CD4-positive, alpha-beta T cell treated with Interferon gamma for 1 hour (primary cell): ENCODE measurements around the gene AVEN.

Source experiments
- DNase-seq: peaks from one replicate; pipeline ENCODE4 v3.0.0-alpha.2; 2020

The AVEN gene

GRCh38 chr15:33980159-33980558 is 58.8 kb downstream of the AVEN start:
- DNase-seq = no peak

GRCh38 chr15:33975022-33975565 is 63.9 kb downstream of the AVEN start:
- DNase-seq = no peak

GRCh38 chr15:33971811-33972210 is 67.2 kb downstream of the AVEN start:
- DNase-seq = no peak

- no peak for DNase-seq
These were observed 70.2 kb downstream of the AVEN start for GRCh38 chr15:33968821-33969220.

- DNase-seq = no peak
These were observed 70.8 kb downstream of the AVEN start, which contains the start of gene CHRM5 for GRCh38 chr15:33968224-33968623. TSS of gene CHRM5 (plus strand) at chr15:33968497. CDS start at chr15:34062718, 94,221 bp downstream.

- DNase-seq = no peak
These were observed 74.4 kb downstream of the AVEN start for GRCh38 chr15:33964665-33965040.

- DNase-seq = no peak
These were observed 75.0 kb downstream of the AVEN start for GRCh38 chr15:33963831-33964664.

- DNase-seq = no peak
These were observed 78.5 kb downstream of the AVEN start for GRCh38 chr15:33960549-33960935.

- DNase-seq = no peak
These were observed 79.0 kb downstream of the AVEN start for GRCh38 chr15:33959844-33960548.

- no peak for DNase-seq
These were observed 82.6 kb downstream of the AVEN start for GRCh38 chr15:33956397-33956796.

- no peak for DNase-seq
These were observed 83.1 kb downstream of the AVEN start for GRCh38 chr15:33955945-33956344.

GRCh38 chr15:33946152-33946551 is 92.9 kb downstream of the AVEN start:
- no peak for DNase-seq

GRCh38 chr15:33941279-33942063 is 97.5 kb downstream of the AVEN start:
- DNase-seq = no peak

GRCh38 chr15:33934921-33935320 is 104.1 kb downstream of the AVEN start:
- no peak for DNase-seq

- no peak for DNase-seq
These were observed 104.6 kb downstream of the AVEN start for GRCh38 chr15:33934396-33934795.

- DNase-seq = no peak
These were observed 106.3 kb downstream of the AVEN start for GRCh38 chr15:33932734-33933133.

GRCh38 chr15:33926260-33926659 is 112.7 kb downstream of the AVEN start:
- DNase-seq = no peak

GRCh38 chr15:33923446-33923845 is 115.6 kb downstream of the AVEN start:
- no peak for DNase-seq

GRCh38 chr15:33915571-33916407 is 123.2 kb downstream of the AVEN start:
- no peak for DNase-seq

- DNase-seq = no peak
These were observed 125.5 kb downstream of the AVEN start for GRCh38 chr15:33913459-33913858.

- no peak for DNase-seq
These were observed 126.7 kb downstream of the AVEN start for GRCh38 chr15:33912326-33912725.

GRCh38 chr15:33910741-33911140 is 128.3 kb downstream of the AVEN start:
- no peak for DNase-seq
